ENCODE data around the gene S100A7A. TPM values are rescaled to one million over a fixed set of nuclear protein-coding genes. Genes with fewer than 3 reads are reported as not detected.

S100A7A gene
- total and polyA plus RNA-seq, 10 of the 15 experiments (the other 5 are each of a cell fraction or from before 2014, with no cell fraction given) = not detected

GRCh38 chr1:153431928-153432327 is 15.6 kb downstream of the S100A7A start:
- ChIA-PET SMC1A (ENCODE audit: uncharacterized antibody, unreplicated experiment) (no interaction called here), CTCF (no interaction called here), RAD21 (ENCODE audit: unreplicated experiment) (no interaction called here), POLR2A (no interaction called here)
- intact Hi-C loops (cut with micrococcal nuclease; ENCODE audit: unreplicated experiment) = no loop called here
- FAIRE-seq (no peak), ATAC-seq (no peak), DNase-seq (ENCODE audit: low read depth, low spot score) (no peak)
- TF ChIP-seq JUNB (IDR thresholded peaks at IDR 0.05) (no peak), ZNF274 (IDR thresholded peaks at IDR 0.05; ENCODE audit: insufficient read depth, insufficient read length) (no peak), SMAD5 (IDR thresholded peaks at IDR 0.05; ENCODE audit: low read depth) (no peak), MXI1 (IDR thresholded peaks at IDR 0.05; ENCODE audit: low read depth, low read length) (no peak), FOXM1 (IDR thresholded peaks at IDR 0.05; ENCODE audit: low read depth, low read length) (no peak), HDGF (IDR thresholded peaks at IDR 0.05) (no peak), RCOR1 (conservative IDR thresholded peaks at IDR 0.05; ENCODE audit: low read depth, low read length) (no peak), SMAD1 (IDR thresholded peaks at IDR 0.05; ENCODE audit: low read depth, partially characterized antibody) (no peak), SREBF2 (IDR thresholded peaks at IDR 0.05; ENCODE audit: low read length) (no peak), RFX5 (IDR thresholded peaks at IDR 0.05; ENCODE audit: low read depth, low read length) (no peak), SMARCA5 (IDR thresholded peaks at IDR 0.05) (no peak), HDAC6 (IDR thresholded peaks at IDR 0.05; ENCODE audit: unreplicated experiment) (no peak), ELK1 (IDR thresholded peaks at IDR 0.05; ENCODE audit: low read depth, low read length) (no peak), SKIL (IDR thresholded peaks at IDR 0.05; ENCODE audit: low read depth, poor library complexity, severe bottlenecking) (no peak), TCF3 (IDR thresholded peaks at IDR 0.05; ENCODE audit: borderline replicate concordance, insufficient read depth, low read depth, low read length) (no peak), E2F4 (IDR thresholded peaks at IDR 0.05; ENCODE audit: low read depth, low read length) (no peak)
- no peaks in the 10 kb centered on the region for H3K36me3 ChIP-seq (ENCODE audit: control insufficient read depth in 2 of 2, insufficient read depth in 2 of 2, low read length in 1 of 2)
- WGBS (ENCODE audit: insufficient coverage, insufficient replicate concordance, low lambda C conversion rate, missing lambda C conversion rate) = 6% methylated on average over 4 of the region's 4 CpGs
- in situ Hi-C loops (cut with MboI) = no loop called here
- no peaks in the 10 kb centered on the region for H3K9me3 ChIP-seq (replicated peaks; ENCODE audit: control insufficient read depth, insufficient read depth, low read length)
- H2AFZ ChIP-seq (ENCODE audit: control insufficient read depth, low read depth, low read length) = no peak overlapping the region
- H3K9ac ChIP-seq (ENCODE audit: control insufficient read depth, insufficient read depth, low read length) = no peak overlapping the region
- no peak overlapping the region for H3K27ac ChIP-seq (ENCODE audit: control insufficient read depth, insufficient read depth)
- no peaks in the 10 kb centered on the region for H4K20me1 ChIP-seq (ENCODE audit: control insufficient read depth, insufficient read depth)
- no peaks in the 10 kb centered on the region for H3K4me1 ChIP-seq (ENCODE audit: control insufficient read depth, insufficient read depth, low read length)
- no peaks in the 10 kb centered on the region; a peak in 2 of 4 replicates for H3K27me3 ChIP-seq (replicated peaks in 1 of 2; ENCODE audit: control insufficient read depth in 2 of 2, insufficient read depth in 2 of 2, low read length in 1 of 2)
- no peaks in the 10 kb centered on the region for H3K79me2 ChIP-seq (ENCODE audit: control insufficient read depth, insufficient read depth, low read length)
- H3K4me3 ChIP-seq = no peak overlapping the region
- no TSS peak for BruUV-seq (replicated peaks)
- no peak overlapping the region for H3K4me2 ChIP-seq (ENCODE audit: control insufficient read depth, insufficient read depth)

All from GM12878 (cell line).